B cell (primary cell): ENCODE results near the gene CHRM2. TPM values are rescaled to one million over a fixed set of nuclear protein-coding genes. Genes with fewer than 3 reads are reported as not detected.

Source experiments
- ATAC-seq: fragments of 200-7000 bp; cut with Tn5 transposase; one replicate; pipeline ENCODE4 v1.10.0; 2021; ENCODE audit warnings: low read depth, mild to moderate bottlenecking, moderate number of reproducible peaks, moderate library complexity
- CTCF ChIA-PET: fragments of 350-600 bp; sonication (Branson Sonifier 250); formaldehyde crosslinking; loops from one replicate; lab custom pipeline; 2021; ENCODE audit warnings: antibody characterized with exemption, inconsistent platforms; lab: Charles Lee
- POLR2A ChIA-PET: fragments of 350-600 bp; sonication (Branson Sonifier 250); formaldehyde crosslinking; loops from one replicate; lab custom pipeline; 2021; ENCODE audit warnings: antibody characterized with exemption; lab: Charles Lee
- DNase-seq: peaks from one replicate; pipeline ENCODE4 v3.0.0; 2013
- H2AFZ ChIP-seq: 2 replicates; pipeline ENCODE4 v1.6.1; 2012; ENCODE audit warnings: mild to moderate bottlenecking, low read depth, low read length; ENCODE audit not compliant: insufficient read depth, poor library complexity, severe bottlenecking
- H3K27ac ChIP-seq, 2 donors: 1 replicate in 1 of 2; 2 replicates in 1 of 2; pipeline ENCODE4 v1.5.1; 2012 to 2013; ENCODE audit warnings: low read length in 2 of 2, mild to moderate bottlenecking in 2 of 2, moderate library complexity in 1 of 2
- H3K27me3 ChIP-seq, 4 experiments: fragments of 200-600 bp in 1 of 4; sonication (generic) in 1 of 4; replicated peaks in 1 of 4; 1 replicate in 2 of 4; 2 replicates in 2 of 4; pipeline versions ENCODE4 v1.6.1 to v1.7.0; 2013 to 2016; ENCODE audit warnings: low read length in 3 of 4, mild to moderate bottlenecking in 2 of 4, mixed read lengths in 1 of 4, moderate library complexity in 1 of 4; ENCODE audit not compliant: insufficient read depth in 4 of 4, control insufficient read depth in 3 of 4; ENCODE audit errors: control extremely low read depth in 1 of 4
- H3K36me3 ChIP-seq, 2 experiments: replicated peaks in 1 of 2; 1 replicate in 1 of 2; 2 replicates in 1 of 2; pipeline versions ENCODE4 v1.6.1 to v1.7.1; 2013; ENCODE audit warnings: low read length in 1 of 2; ENCODE audit not compliant: insufficient read depth in 2 of 2, control insufficient read depth in 1 of 2; ENCODE audit errors: control extremely low read depth in 1 of 2, extremely low read depth in 1 of 2
- H3K4me1 ChIP-seq, 2 donors: fragments of 200-600 bp in 1 of 2; sonication (generic) in 1 of 2; 1 replicate in 1 of 2; 2 replicates in 1 of 2; pipeline versions ENCODE4 v1.5.1 to v1.6.1; 2013 to 2017; ENCODE audit warnings: low read length in 2 of 2; ENCODE audit not compliant: control insufficient read depth in 2 of 2, insufficient read depth in 2 of 2
- H3K4me2 ChIP-seq: replicated peaks from 2 replicates; pipeline ENCODE3; 2012; ENCODE audit warnings: mild to moderate bottlenecking, low read depth, low read length; ENCODE audit not compliant: poor library complexity, severe bottlenecking
- H3K4me3 ChIP-seq, 5 experiments: fragments of 200-600 bp in 1 of 5; sonication (generic) in 1 of 5; 1 replicate in 3 of 5; 2 replicates in 2 of 5; pipeline versions ENCODE4 v1.5.1 to v1.7.0; 2011 to 2016; ENCODE audit warnings: low read length in 4 of 5, mild to moderate bottlenecking in 4 of 5, low read depth in 2 of 5, control low read depth in 1 of 5, moderate library complexity in 1 of 5; ENCODE audit not compliant: insufficient read depth in 1 of 5; ENCODE audit errors: control extremely low read depth in 1 of 5, extremely low read depth in 1 of 5
- H3K79me2 ChIP-seq: fragments of 200-600 bp; sonication (generic); one replicate; pipeline ENCODE4 v1.6.0; 2016; ENCODE audit warnings: low read length; ENCODE audit not compliant: control insufficient read depth, insufficient read depth
- H3K9ac ChIP-seq: fragments of 200-600 bp; sonication (generic); 2 replicates; pipeline ENCODE4 v1.6.1; 2017; ENCODE audit warnings: mild to moderate bottlenecking, low read length, moderate library complexity
- H3K9me3 ChIP-seq, 3 donors: one replicate each; pipeline versions ENCODE4 v1.6.1 to v1.7.1; 2013; ENCODE audit warnings: low read length in 2 of 3; ENCODE audit not compliant: control insufficient read depth in 2 of 3, insufficient read depth in 1 of 3; ENCODE audit errors: control extremely low read depth in 1 of 3
- H4K20me1 ChIP-seq: 2 replicates; pipeline ENCODE4 v1.6.0; 2012; ENCODE audit warnings: mild to moderate bottlenecking, low read length; ENCODE audit not compliant: insufficient read depth, control insufficient read depth, poor library complexity, severe bottlenecking
- H3K27ac Mint-ChIP-seq: one replicate; pipeline ENCODE4 v1.8.0; 2021; ENCODE audit warnings: mixed read lengths
- H3K27me3 Mint-ChIP-seq: one replicate; pipeline ENCODE4 v1.8.0; 2021; ENCODE audit warnings: mixed read lengths
- H3K4me1 Mint-ChIP-seq: one replicate; pipeline ENCODE4 v1.8.0; 2021; ENCODE audit warnings: mixed read lengths
- H3K4me3 Mint-ChIP-seq: one replicate; pipeline ENCODE4 v1.8.0; 2021; ENCODE audit warnings: mixed read lengths
- H3K9me3 Mint-ChIP-seq: one replicate; pipeline ENCODE4 v1.8.0; 2022; ENCODE audit warnings: mixed read lengths; ENCODE audit not compliant: insufficient read depth
- CTCF ChIP-seq: fragments of 200-600 bp; IDR thresholded peaks from one replicate; pipeline ENCODE4 v1.8.0; 2022; ENCODE audit warnings: antibody characterized with exemption, mild to moderate bottlenecking
- EZH2 ChIP-seq: IDR thresholded peaks from 2 replicates; pipeline ENCODE4 v1.6.1; 2012; ENCODE audit warnings: borderline replicate concordance, low read depth, mild to moderate bottlenecking, moderate library complexity, low read length; ENCODE audit not compliant: insufficient read depth, poor library complexity, severe bottlenecking
- WGBS: methylation state at CpG from one replicate; pipeline ENCODE4 v1.1.5; 2013; ENCODE audit warnings: missing lambda C conversion rate; ENCODE audit not compliant: insufficient coverage; 5-methylcytosine and 5-hydroxymethylcytosine counted together
- intact Hi-C: fragments of 100-400 bp; cut with micrococcal nuclease; formaldehyde crosslinking; loops from one replicate; pipeline ENCODE4 v1.10.0; 2022
- polyA plus RNA-seq: library from polyadenylated mRNA; depleted of rRNA; stranded (reverse); fragments of >200 nt; gene quantifications from 2 replicates; pipeline ENCODE4 v1.2.3, GENCODE V29; 2012
- total RNA-seq, 2 donors: library from RNA; stranded (reverse); fragments of 120-200 nt in 1 of 2; gene quantifications; 1 replicate in 1 of 2; 2 replicates in 1 of 2; pipeline versions ENCODE4 v1.2.3 to v1.2.4, GENCODE V29; 2013 to 2022

Gene CHRM2
- total and polyA plus RNA-seq, 2 donors (not counting 1 experiment from before 2014, with no cell fraction given) = not detected

- Histone ChIP-seq H3K27ac (no peak overlapping the region), H3K79me2 (no peaks in the 10 kb centered on the region), H3K4me2 (no peak overlapping the region), H3K4me3 (no peak overlapping the region), H3K36me3 (no peaks in the 10 kb centered on the region), H3K4me1 (no peaks in the 10 kb centered on the region), H2AFZ (no peak overlapping the region), H4K20me1 (no peaks in the 10 kb centered on the region), H3K27me3 (no peaks in the 10 kb centered on the region), H3K9me3 (no peaks in the 10 kb centered on the region), H3K9ac (no peak overlapping the region)
- no peak overlapping the region for H3K27ac Mint-ChIP-seq
- DNase-seq (no peak), ATAC-seq (no peak)
- ChIA-PET POLR2A (no interaction called here), CTCF (no interaction called here)
- H3K4me3 Mint-ChIP-seq = no peak overlapping the region
- TF ChIP-seq CTCF (no peak), EZH2 (no peak)
- no peaks in the 10 kb centered on the region for H3K9me3 Mint-ChIP-seq
- intact Hi-C loops = no loop called here
- no peaks in the 10 kb centered on the region for H3K27me3 Mint-ChIP-seq
- 100% methylated on average over 2 of the region's 3 CpGs for WGBS
- no peaks in the 10 kb centered on the region for H3K4me1 Mint-ChIP-seq
These were observed 124.9 kb downstream of the CHRM2 start for GRCh38 chr7:136993377-136993776.

- TF ChIP-seq EZH2 (no peak), CTCF (no peak)
- Histone ChIP-seq H3K9ac (no peak overlapping the region), H4K20me1 (no peaks in the 10 kb centered on the region), H3K36me3 (no peaks in the 10 kb centered on the region), H3K4me3 (no peak overlapping the region), H3K27me3 (no peaks in the 10 kb centered on the region), H3K27ac (no peak overlapping the region), H3K9me3 (no peaks in the 10 kb centered on the region), H3K79me2 (no peaks in the 10 kb centered on the region), H3K4me2 (no peak overlapping the region), H2AFZ (no peak overlapping the region), H3K4me1 (no peaks in the 10 kb centered on the region)
- Mint-ChIP-seq H3K27me3 (no peaks in the 10 kb centered on the region), H3K4me1 (no peaks in the 10 kb centered on the region), H3K27ac (no peak overlapping the region), H3K4me3 (no peak overlapping the region), H3K9me3 (no peaks in the 10 kb centered on the region)
- no peak for DNase-seq
- intact Hi-C loops = no loop called here
- ATAC-seq = no peak
- POLR2A ChIA-PET = no interaction called here
- CTCF ChIA-PET = no interaction called here
These were observed 129.3 kb downstream of the CHRM2 start for GRCh38 chr7:136997735-136998134.
